Trophoblast cell (in vitro differentiated cells and primary cell): Measurements from ENCODE around the gene CAMSAP1.

Experiments used
- DNase-seq, 2 donors: peaks; one replicate each; pipeline ENCODE4 v3.0.0-alpha.2; 2016
- H2AFZ ChIP-seq: 2 replicates; pipeline ENCODE4 v1.6.1; 2013; ENCODE audit warnings: low read length, moderate library complexity, mild to moderate bottlenecking; ENCODE audit not compliant: insufficient read depth, poor library complexity
- H2AK5ac ChIP-seq: 2 replicates; pipeline ENCODE4 v1.6.1; 2013; ENCODE audit warnings: mild to moderate bottlenecking, low read length
- H2BK120ac ChIP-seq: 2 replicates; pipeline ENCODE4 v1.6.1; 2013; ENCODE audit warnings: low read length, mild to moderate bottlenecking, moderate library complexity; ENCODE audit not compliant: insufficient read depth, poor library complexity
- H2BK12ac ChIP-seq: 2 replicates; pipeline ENCODE4 v1.6.1; 2013; ENCODE audit warnings: mild to moderate bottlenecking, low read length, moderate library complexity
- H2BK5ac ChIP-seq: 2 replicates; pipeline ENCODE4 v1.6.1; 2013; ENCODE audit warnings: low read length, low read depth, moderate library complexity, mild to moderate bottlenecking; ENCODE audit not compliant: poor library complexity
- H3K14ac ChIP-seq: 2 replicates; pipeline ENCODE4 v1.6.1; 2013; ENCODE audit warnings: mild to moderate bottlenecking, low read length
- H3K18ac ChIP-seq: 2 replicates; pipeline ENCODE4 v1.6.1; 2013; ENCODE audit warnings: mild to moderate bottlenecking, low read length
- H3K23ac ChIP-seq: 2 replicates; pipeline ENCODE4 v1.6.1; 2013; ENCODE audit warnings: low read length
- H3K27ac ChIP-seq: 2 replicates; pipeline ENCODE4 v1.5.1; 2013; ENCODE audit warnings: low read depth, mild to moderate bottlenecking, inconsistent platforms, low read length, moderate library complexity
- H3K27me3 ChIP-seq: 2 replicates; pipeline ENCODE4 v1.6.1; 2013; ENCODE audit warnings: inconsistent platforms, mild to moderate bottlenecking, low read length, moderate library complexity; ENCODE audit not compliant: insufficient read depth
- H3K36me3 ChIP-seq, 2 experiments: 1 replicate in 1 of 2; 2 replicates in 1 of 2; pipeline ENCODE4 v1.6.1; 2013; ENCODE audit warnings: low read length in 2 of 2, mild to moderate bottlenecking in 2 of 2, moderate library complexity in 1 of 2; ENCODE audit not compliant: insufficient read depth in 2 of 2, control insufficient read depth in 1 of 2
- H3K4ac ChIP-seq: 2 replicates; pipeline ENCODE4 v1.6.1; 2013; ENCODE audit warnings: low read depth, mild to moderate bottlenecking, low read length, moderate library complexity
- H3K4me1 ChIP-seq, 2 experiments: 1 replicate in 1 of 2; 2 replicates in 1 of 2; pipeline ENCODE4 v1.6.1; 2013; ENCODE audit warnings: low read length in 2 of 2, mild to moderate bottlenecking in 2 of 2, moderate library complexity in 1 of 2; ENCODE audit not compliant: insufficient read depth in 2 of 2, control insufficient read depth in 1 of 2
- H3K4me2 ChIP-seq: 2 replicates; pipeline ENCODE4 v1.6.1; 2013; ENCODE audit warnings: inconsistent platforms, mild to moderate bottlenecking, low read length, moderate library complexity
- H3K4me3 ChIP-seq: 2 replicates; pipeline ENCODE4 v1.5.1; 2013; ENCODE audit warnings: mild to moderate bottlenecking, low read depth, low read length, inconsistent platforms
- H3K79me1 ChIP-seq: one replicate; pipeline ENCODE4 v1.6.1; 2013; ENCODE audit warnings: low read length
- H3K79me2 ChIP-seq: 2 replicates; pipeline ENCODE4 v1.6.1; 2013; ENCODE audit warnings: low read length, mild to moderate bottlenecking; ENCODE audit not compliant: control insufficient read depth, insufficient read depth, poor library complexity
- H3K9ac ChIP-seq: 2 replicates; pipeline ENCODE4 v1.6.1; 2013; ENCODE audit warnings: mild to moderate bottlenecking, low read length
- H3K9me3 ChIP-seq: 2 replicates; pipeline ENCODE4 v1.6.1; 2013; ENCODE audit warnings: low read depth, mild to moderate bottlenecking, control low read depth, inconsistent platforms, low read length; ENCODE audit not compliant: insufficient read depth
- H4K12ac ChIP-seq: 2 replicates; pipeline ENCODE4 v1.6.1; 2013; ENCODE audit warnings: low read depth, mild to moderate bottlenecking, low read length, moderate library complexity
- H4K8ac ChIP-seq: 2 replicates; pipeline ENCODE4 v1.6.1; 2013; ENCODE audit warnings: low read depth, mild to moderate bottlenecking, low read length, moderate library complexity
- H4K91ac ChIP-seq: one replicate; pipeline ENCODE4 v1.6.1; 2013; ENCODE audit warnings: low read depth, mild to moderate bottlenecking, low read length, moderate library complexity
- WGBS: extraction: QIAGEN DNeasy Blood & Tissue Kit; methylation state at CpG from one replicate; pipeline ENCODE4 v1.1.7; 2013; ENCODE audit warnings: missing lambda C conversion rate; ENCODE audit not compliant: insufficient read length, insufficient coverage; ENCODE audit errors: extremely low coverage; 5-methylcytosine and 5-hydroxymethylcytosine counted together

CAMSAP1 gene

GRCh38 chr9:135809166-135809565, 98.2 kb downstream of the CAMSAP1 start:
- no CpG with 5 or more reads among the region's 10 CpGs for WGBS
- no peak for DNase-seq
- peaks cover 1% of the 10 kb centered on the region for H3K9me3 ChIP-seq
- H3K4ac ChIP-seq = no peak overlapping the region
- H2BK12ac ChIP-seq = no peak overlapping the region
- H4K12ac ChIP-seq = no peak overlapping the region
- H3K4me3 ChIP-seq = no peak overlapping the region
- no peak overlapping the region for H2AK5ac ChIP-seq
- no peaks in the 10 kb centered on the region for H3K27me3 ChIP-seq
- H4K8ac ChIP-seq = no peak overlapping the region
- peaks cover 3 to 7% of the 10 kb centered on the region in 2 experiments for H3K4me1 ChIP-seq
- peaks cover 30 to 43% of the 10 kb centered on the region in 2 experiments for H3K36me3 ChIP-seq
- no peak overlapping the region for H3K27ac ChIP-seq
- H2AFZ ChIP-seq = no peak overlapping the region
- H3K79me2 ChIP-seq = no peaks in the 10 kb centered on the region
- H2BK5ac ChIP-seq = no peak overlapping the region
- H4K91ac ChIP-seq = no peak overlapping the region
- no peaks in the 10 kb centered on the region for H3K79me1 ChIP-seq
- no peak overlapping the region for H3K4me2 ChIP-seq
- no peak overlapping the region for H2BK120ac ChIP-seq
- no peak overlapping the region for H3K18ac ChIP-seq
- no peak overlapping the region for H3K23ac ChIP-seq
- no peak overlapping the region for H3K9ac ChIP-seq
- no peak overlapping the region for H3K14ac ChIP-seq

DNA sequence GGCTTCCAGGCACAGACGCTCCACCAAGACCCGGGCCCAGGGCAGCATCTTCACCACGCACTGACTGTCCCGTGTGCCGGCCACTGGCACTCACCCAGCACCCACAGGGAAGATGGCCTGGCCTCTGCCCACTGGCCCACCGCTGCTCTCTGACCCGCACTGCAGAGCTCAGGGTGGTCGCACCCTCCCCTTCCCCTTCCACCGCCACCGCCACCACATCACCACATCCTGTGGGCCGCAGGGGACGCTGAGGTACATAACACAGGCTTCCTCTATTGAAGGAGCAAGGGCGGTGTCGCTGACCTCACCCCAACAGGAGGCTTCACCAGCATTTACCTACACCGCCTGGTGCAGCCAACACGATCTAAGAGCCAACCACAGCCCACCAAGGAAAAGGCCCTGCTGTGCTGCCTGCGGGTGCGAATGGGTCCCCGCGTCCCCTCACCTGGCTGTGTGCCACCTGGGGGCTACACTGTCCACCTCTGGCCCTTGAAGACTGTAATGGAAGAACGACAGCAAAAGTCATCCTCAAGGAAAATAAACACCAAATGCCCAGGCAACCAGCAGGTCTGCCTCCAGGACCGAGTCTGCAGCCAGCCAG, 101.8 kb downstream of the CAMSAP1 start:
- no peaks in the 10 kb centered on the region for H3K27me3 ChIP-seq
- no peak overlapping the region for H3K4me2 ChIP-seq
- H3K9me3 ChIP-seq = peaks cover 4% of the 10 kb centered on the region
- H4K91ac ChIP-seq = no peak overlapping the region
- H4K12ac ChIP-seq = no peak overlapping the region
- no peak overlapping the region for H3K23ac ChIP-seq
- peak overlapping the region; percentile 36 for H3K18ac ChIP-seq
- H2BK5ac ChIP-seq = no peak overlapping the region
- no peak overlapping the region for H4K8ac ChIP-seq
- H3K36me3 ChIP-seq = peaks cover 3 to 16% of the 10 kb centered on the region in 2 experiments
- no peak overlapping the region for H3K4me3 ChIP-seq
- no peaks in the 10 kb centered on the region for H3K79me2 ChIP-seq
- H2AK5ac ChIP-seq = no peak overlapping the region
- no peak for DNase-seq
- no peak overlapping the region for H2BK120ac ChIP-seq
- H3K4ac ChIP-seq = no peak overlapping the region
- WGBS = no CpG with 5 or more reads among the region's 22 CpGs
- no peak overlapping the region for H3K9ac ChIP-seq
- H3K79me1 ChIP-seq = no peaks in the 10 kb centered on the region
- H3K14ac ChIP-seq = peak overlapping the region; percentile 25
- H3K27ac ChIP-seq = no peak overlapping the region
- no peak overlapping the region for H2AFZ ChIP-seq
- no peak overlapping the region for H2BK12ac ChIP-seq
- peaks cover 3 to 7% of the 10 kb centered on the region in 2 experiments for H3K4me1 ChIP-seq

- Histone ChIP-seq H2BK12ac (no peak overlapping the region), H3K36me3 (peaks cover 0 to 9% of the 10 kb centered on the region in 2 experiments), H2BK5ac (no peak overlapping the region), H3K27ac (no peak overlapping the region), H3K18ac (no peak overlapping the region), H3K79me1 (no peaks in the 10 kb centered on the region), H2AK5ac (no peak overlapping the region), H4K91ac (no peak overlapping the region), H4K12ac (no peak overlapping the region), H3K27me3 (no peaks in the 10 kb centered on the region), H3K79me2 (no peaks in the 10 kb centered on the region), H3K4me2 (no peak overlapping the region), H3K4ac (no peak overlapping the region), H2AFZ (no peak overlapping the region), H3K23ac (no peak overlapping the region), H2BK120ac (no peak overlapping the region), H3K9ac (no peak overlapping the region), H3K4me3 (no peak overlapping the region), H3K4me1 (peaks cover 3 to 7% of the 10 kb centered on the region in 2 experiments), H3K14ac (no peak overlapping the region), H3K9me3 (peaks cover 4% of the 10 kb centered on the region), H4K8ac (no peak overlapping the region)
- WGBS = no CpG with 5 or more reads among the region's 24 CpGs
- no peak for DNase-seq
These were observed 102.5 kb downstream of the CAMSAP1 start for GRCh38 chr9:135804581-135805421.

GRCh38 chr9:135803441-135803840, 103.9 kb downstream of the CAMSAP1 start:
- no CpG with 5 or more reads among the region's 10 CpGs for WGBS
- no peak overlapping the region for H4K8ac ChIP-seq
- no peak overlapping the region for H3K18ac ChIP-seq

More at GRCh38 chr9:135803441-135803840, 103.9 kb downstream of the CAMSAP1 start:
- H3K36me3 ChIP-seq = peaks cover 0 to 5% of the 10 kb centered on the region in 2 experiments
- no peak overlapping the region for H3K4me3 ChIP-seq
- no peak overlapping the region for H4K12ac ChIP-seq
- no peak overlapping the region for H3K14ac ChIP-seq
- no peak overlapping the region for H2AFZ ChIP-seq
- H3K79me2 ChIP-seq = no peaks in the 10 kb centered on the region
- no peak overlapping the region for H2BK5ac ChIP-seq
- H4K91ac ChIP-seq = no peak overlapping the region
- no peak overlapping the region for H3K4ac ChIP-seq
- no peak overlapping the region for H2BK12ac ChIP-seq
- no peak for DNase-seq
- H2AK5ac ChIP-seq = no peak overlapping the region
- H3K9me3 ChIP-seq = peaks cover 6% of the 10 kb centered on the region
- no peak overlapping the region for H3K4me2 ChIP-seq
- no peak overlapping the region for H3K27ac ChIP-seq
- H3K79me1 ChIP-seq = no peaks in the 10 kb centered on the region
- no peak overlapping the region for H3K9ac ChIP-seq
- no peaks in the 10 kb centered on the region for H3K27me3 ChIP-seq
- H3K23ac ChIP-seq = no peak overlapping the region
- H2BK120ac ChIP-seq = no peak overlapping the region
- peaks cover 3 to 7% of the 10 kb centered on the region in 2 experiments for H3K4me1 ChIP-seq
